ENCODE results near the gene OR52I1. TPM values are rescaled to one million over a fixed set of nuclear protein-coding genes. Genes with fewer than 3 reads are reported as not detected.

The OR52I1 gene
- total RNA-seq, 1 experiment from 2014 or later = not detected

DNA sequence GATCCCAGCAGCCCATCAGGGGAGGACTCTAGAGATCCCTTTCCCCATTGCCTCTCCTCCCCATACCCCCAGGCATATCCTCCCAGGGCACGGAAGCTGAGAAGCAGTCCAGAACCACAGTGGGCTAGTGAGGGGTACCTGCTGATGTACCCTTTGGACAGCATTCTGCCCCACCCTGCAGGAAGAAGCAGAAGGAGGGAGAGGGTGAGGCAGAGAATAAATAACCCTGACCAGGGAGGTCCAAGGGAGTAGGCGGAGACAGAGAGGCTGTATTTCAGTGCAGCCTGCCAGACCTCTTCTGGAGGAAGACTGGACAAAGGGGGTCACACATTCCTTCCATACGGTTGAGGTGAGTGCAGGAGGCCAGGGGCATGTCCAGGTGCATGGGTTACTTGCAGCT is 49.8 kb downstream of the OR52I1 start, which contains the start of gene OR51E1:
Gene OR51E1, plus strand, starts transcription at position 301 of the 400 bp plus-strand sequence. CDS start 8,545 bp downstream, outside the sequence.
- POLR2A ChIA-PET = no interaction called here
- Histone ChIP-seq H3K9me2 (ENCODE audit: insufficient read depth) (no peaks in the 10 kb centered on the region), H3K27me3 (ENCODE audit: insufficient read depth, low read length) (peaks cover 70% of the 10 kb centered on the region), H4K20me1 (ENCODE audit: insufficient read depth) (no peaks in the 10 kb centered on the region), H3K27ac (ENCODE audit: low read depth, low read length) (no peak within 1 kb of the TSS), H3K36me3 (ENCODE audit: control insufficient read depth in 1 of 2, insufficient read depth in 2 of 2, low read length in 2 of 2) (no peaks in the 10 kb centered on the region), H3K4me3 (replicated peaks in 1 of 2; ENCODE audit: low read depth in 1 of 2, low read length in 2 of 2) (no peak within 1 kb of the TSS), H3K9ac (ENCODE audit: low read length) (no peak within 1 kb of the TSS), H3K9me3 (ENCODE audit: control insufficient read depth in 1 of 2, insufficient read depth in 1 of 2, low read depth in 1 of 2, low read length in 2 of 2) (no peaks in the 10 kb centered on the region), H3K4me2 (ENCODE audit: low read length) (no peak within 1 kb of the TSS), H3K79me2 (ENCODE audit: insufficient read depth, low read length) (no peaks in the 10 kb centered on the region), H2AFZ (ENCODE audit: low read depth, low read length, poor library complexity, severe bottlenecking) (no peak within 1 kb of the TSS), H3K4me1 (ENCODE audit: control insufficient read depth in 1 of 2, insufficient read depth in 2 of 2, low read length in 2 of 2) (no peaks in the 10 kb centered on the region)
- no TSS peak for BruUV-seq (replicated peaks)
- no peak for DNase-seq (ENCODE audit: low read depth, low spot score)
- CTCF ChIA-PET = no interaction called here
- TF ChIP-seq SP1 (IDR thresholded peaks at IDR 0.05; ENCODE audit: low read depth) = no peak
- TF ChIP-seq ELF1 (IDR thresholded peaks at IDR 0.05; ENCODE audit: borderline replicate concordance, low read depth) = no peak
- TF ChIP-seq TCF7L2 (IDR thresholded peaks at IDR 0.05; ENCODE audit: borderline replicate concordance, extremely low read depth, insufficient read depth, insufficient read length) = no peak
- TF ChIP-seq, protein P1, sequence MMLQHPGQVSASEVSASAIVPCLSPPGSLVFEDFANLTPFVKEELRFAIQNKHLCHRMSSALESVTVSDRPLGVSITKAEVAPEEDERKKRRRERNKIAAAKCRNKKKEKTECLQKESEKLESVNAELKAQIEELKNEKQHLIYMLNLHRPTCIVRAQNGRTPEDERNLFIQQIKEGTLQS (IDR thresholded peaks at IDR 0.05) = no peak
- no peak for TF ChIP-seq EZH2phosphoT487 (IDR thresholded peaks at IDR 0.05; ENCODE audit: borderline replicate concordance)
- TF ChIP-seq ZNF274 (IDR thresholded peaks at IDR 0.05; ENCODE audit: low read depth, low read length) = no peak
- no peak for TF ChIP-seq YY1 (IDR thresholded peaks at IDR 0.05; ENCODE audit: extremely low read depth, insufficient replicate concordance, low read depth, low read length)
- TF ChIP-seq EGR1 (IDR thresholded peaks at IDR 0.05; ENCODE audit: low read depth) = no peak
- no peak for TF ChIP-seq EZH2 (IDR thresholded peaks at IDR 0.05)
- TF ChIP-seq, protein P2, sequence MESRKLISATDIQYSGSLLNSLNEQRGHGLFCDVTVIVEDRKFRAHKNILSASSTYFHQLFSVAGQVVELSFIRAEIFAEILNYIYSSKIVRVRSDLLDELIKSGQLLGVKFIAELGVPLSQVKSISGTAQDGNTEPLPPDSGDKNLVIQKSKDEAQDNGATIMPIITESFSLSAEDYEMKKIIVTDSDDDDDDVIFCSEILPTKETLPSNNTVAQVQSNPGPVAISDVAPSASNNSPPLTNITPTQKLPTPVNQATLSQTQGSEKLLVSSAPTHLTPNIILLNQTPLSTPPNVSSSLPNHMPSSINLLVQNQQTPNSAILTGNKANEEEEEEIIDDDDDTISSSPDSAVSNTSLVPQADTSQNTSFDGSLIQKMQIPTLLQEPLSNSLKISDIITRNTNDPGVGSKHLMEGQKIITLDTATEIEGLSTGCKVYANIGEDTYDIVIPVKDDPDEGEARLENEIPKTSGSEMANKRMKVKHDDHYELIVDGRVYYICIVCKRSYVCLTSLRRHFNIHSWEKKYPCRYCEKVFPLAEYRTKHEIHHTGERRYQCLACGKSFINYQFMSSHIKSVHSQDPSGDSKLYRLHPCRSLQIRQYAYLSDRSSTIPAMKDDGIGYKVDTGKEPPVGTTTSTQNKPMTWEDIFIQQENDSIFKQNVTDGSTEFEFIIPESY (IDR thresholded peaks at IDR 0.05; ENCODE audit: extremely low read depth, insufficient replicate concordance, low read length) = no peak
- TF ChIP-seq, protein P3, sequence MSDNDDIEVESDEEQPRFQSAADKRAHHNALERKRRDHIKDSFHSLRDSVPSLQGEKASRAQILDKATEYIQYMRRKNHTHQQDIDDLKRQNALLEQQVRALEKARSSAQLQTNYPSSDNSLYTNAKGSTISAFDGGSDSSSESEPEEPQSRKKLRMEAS (IDR thresholded peaks at IDR 0.05) = no peak
- TF ChIP-seq FOSL1 (IDR thresholded peaks at IDR 0.05; ENCODE audit: low read depth) = no peak
- intact Hi-C loops (cut with micrococcal nuclease) = no loop called here
- ATAC-seq = no peak; the same call in 1 of the 2 replicates
- RAD21 ChIA-PET (ENCODE audit: low non-redundant PET in 1 of 2, low total read pairs in 2 of 2, uncharacterized antibody in 2 of 2, unreplicated experiment in 2 of 2) = no interaction called here

All from HCT116 (cell line).